NK-92 treated with Interleukin-12 subunit alpha and Interleukin-12 subunit beta, amount 100 ng/mL, for 24 hours (cell line): Measurements from ENCODE around the gene DHX57.
"Not testable (repeated sequence)": the region's sequence is repeated elsewhere in the genome, so short reads cannot be mapped to it uniquely, and the experiment has no call there.

Experiments
- DNase-seq: peaks from one replicate; lab custom pipeline; 2025; lab: John Stamatoyannopoulos, UW

The DHX57 gene

DNA sequence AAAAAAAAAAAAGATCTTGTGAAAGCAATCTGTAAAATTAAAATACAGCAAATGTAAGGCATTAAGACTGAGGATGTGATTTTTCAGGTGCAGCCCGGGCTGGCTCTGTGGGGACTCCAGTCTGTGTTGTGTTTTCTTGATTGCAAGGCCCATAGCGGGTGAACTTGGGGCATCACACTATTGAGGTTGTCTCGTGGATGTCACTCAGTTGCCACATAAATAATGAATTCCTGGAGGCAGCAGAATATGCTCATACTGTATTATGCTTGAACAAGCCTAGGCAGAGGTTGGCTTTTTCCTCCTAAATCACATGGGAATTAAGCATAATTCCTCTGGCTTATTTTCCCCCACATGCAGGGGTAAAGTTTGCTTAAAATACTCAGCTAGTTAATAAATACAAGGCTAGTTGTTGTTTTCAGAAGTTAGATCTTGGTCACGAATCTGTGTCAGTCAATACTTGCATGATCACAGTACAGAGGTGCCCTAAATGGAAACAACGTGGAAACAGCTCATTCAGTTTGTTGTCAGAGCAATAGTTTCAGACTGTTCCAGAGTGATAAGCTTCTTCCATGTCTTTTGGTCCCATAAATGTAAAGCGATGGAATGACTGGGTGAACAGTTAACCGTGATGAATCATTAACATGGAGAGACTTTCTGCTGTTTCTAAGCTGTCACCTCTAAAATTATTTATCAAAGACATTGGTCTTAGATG, 81.3 kb downstream of the DHX57 start:
- DNase-seq = no peak

DNA sequence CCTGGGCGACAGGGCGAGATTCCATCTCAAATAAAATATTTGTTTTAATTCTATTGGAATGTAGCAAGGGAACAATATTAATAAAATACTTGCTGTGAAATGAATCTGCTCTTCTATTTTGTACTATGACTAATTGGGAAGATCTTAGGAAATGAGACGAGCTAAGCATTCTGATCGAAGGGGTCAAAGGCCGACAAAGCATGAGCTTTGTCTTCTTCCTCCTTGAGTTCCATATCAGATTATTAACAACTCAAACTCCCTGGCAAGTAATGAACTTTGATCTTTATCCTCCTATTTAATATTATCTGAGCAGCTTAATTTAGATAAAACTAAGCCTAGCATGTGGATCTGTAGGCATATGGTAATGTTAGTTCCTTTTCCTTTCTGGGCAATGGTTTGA, 82.2 kb downstream of the DHX57 start:
- DNase-seq = no peak

DNA sequence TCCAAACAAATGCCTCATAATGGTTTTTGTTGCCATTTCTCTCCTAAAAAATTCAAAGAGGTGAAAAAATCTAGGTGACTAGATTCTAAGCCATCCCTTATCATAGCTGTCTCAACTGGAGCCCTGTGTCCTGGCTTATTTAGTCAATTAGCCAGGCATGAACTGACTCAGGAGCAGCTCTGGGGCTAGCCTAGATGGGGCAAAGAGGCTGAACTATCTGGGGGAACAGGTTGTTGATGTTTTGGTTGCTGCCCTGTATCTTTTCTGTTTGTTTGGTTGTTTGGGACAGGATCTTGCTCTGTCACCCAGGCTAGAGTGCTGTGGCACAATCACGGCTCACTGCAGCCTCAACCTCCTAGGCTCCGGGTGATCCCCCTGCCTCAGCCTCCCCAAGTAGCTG, 83.0 kb downstream of the DHX57 start:
- DNase-seq = no peak

DNA sequence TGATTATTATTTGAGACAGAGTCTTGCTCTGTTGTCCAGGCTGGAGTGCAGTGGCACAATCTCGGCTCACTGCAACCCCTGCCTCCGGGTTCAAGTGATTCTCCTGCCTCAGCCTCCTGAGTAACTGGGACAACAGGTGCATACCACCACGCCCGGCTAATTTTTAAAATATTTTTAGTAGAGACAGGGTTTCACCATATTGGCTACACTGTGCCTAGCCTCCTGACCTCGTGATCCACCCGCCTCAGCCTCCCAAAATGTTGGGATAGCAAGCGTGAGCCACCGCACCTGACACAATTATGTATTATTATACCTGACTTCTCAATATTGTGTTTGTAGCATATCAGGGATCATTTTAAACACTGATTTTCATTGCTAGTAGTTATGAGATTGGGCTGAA, 83.4 kb downstream of the DHX57 start:
- DNase-seq = not testable (repeated sequence)

DNA sequence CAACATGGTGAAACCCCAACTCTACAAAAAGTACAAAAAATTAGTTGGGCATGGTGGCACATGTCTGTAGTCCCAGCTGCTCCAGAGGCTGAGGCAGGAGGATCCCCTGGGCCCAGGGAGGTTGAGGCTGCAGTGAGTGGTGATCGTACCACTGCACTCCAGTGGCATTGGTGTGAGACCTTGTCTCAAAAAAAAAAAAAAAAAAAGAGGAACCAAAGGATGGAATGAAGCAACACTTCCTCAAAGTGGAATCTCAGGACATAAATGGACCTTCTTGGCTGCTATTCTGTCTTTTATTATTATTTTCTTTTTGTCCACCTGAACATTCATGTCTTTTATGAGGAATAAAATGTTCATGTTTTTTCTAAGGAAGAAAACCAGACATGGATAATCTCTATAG, 84.0 kb downstream of the DHX57 start:
- no peak for DNase-seq

DNA sequence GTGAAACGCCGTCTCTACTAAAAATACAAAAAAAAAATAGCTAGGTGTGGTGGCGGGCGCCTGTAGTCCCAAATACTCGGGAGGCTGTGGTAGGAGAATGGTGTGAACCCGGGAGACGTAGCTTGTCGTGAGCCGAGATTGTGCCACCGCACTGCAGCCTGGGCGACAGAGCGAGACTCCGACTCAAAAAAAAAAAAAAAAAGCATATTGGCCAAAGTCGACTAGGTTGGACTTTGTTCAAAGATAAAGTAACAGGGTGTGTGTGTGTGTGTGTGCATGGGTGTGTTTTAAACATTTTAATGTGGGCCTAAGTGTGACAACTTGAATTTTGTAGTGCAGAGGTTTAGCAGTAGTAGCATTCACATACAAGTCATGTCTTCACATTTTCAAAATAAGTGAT, 86.0 kb downstream of the DHX57 start:
- no peak for DNase-seq

DNA sequence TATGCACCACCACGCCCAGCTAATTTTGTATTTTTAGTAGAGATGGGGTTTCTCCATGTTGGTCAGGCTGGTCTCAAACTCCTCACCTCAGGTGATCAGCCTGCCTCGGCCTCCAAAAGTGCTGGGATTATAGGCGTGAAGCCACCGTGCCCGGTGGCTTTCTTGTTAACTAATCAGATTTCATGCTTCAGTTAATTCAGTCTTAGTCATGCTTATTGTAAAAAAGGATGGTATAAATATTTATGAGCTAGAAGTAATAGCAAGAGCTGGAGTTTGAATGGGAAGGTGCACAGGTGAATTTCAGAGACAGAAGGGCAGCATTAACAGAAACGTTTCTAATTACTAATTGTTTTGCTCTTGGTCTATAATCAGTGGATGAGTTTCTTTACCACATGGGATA, 87.4 kb downstream of the DHX57 start:
- DNase-seq = no peak

DNA sequence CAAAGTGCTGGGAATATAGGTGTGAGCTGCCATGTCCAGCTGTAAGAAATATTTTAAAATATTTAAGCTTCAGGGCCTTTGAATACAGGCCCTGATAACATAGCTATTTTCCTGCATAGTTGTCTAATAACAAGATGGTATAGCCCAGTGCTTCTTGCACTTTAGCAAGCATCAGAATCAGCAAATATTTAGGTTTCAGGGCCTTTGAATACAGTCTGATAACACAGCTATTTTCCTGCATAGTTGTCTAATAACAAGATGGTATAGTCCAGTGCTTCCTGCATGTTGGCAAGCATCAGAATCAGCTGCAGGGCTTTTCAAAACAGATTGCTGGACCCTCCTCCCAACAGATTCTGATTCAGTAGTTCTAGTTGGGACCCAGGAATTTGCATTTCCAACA, 92.1 kb downstream of the DHX57 start:
- DNase-seq = no peak

DNA sequence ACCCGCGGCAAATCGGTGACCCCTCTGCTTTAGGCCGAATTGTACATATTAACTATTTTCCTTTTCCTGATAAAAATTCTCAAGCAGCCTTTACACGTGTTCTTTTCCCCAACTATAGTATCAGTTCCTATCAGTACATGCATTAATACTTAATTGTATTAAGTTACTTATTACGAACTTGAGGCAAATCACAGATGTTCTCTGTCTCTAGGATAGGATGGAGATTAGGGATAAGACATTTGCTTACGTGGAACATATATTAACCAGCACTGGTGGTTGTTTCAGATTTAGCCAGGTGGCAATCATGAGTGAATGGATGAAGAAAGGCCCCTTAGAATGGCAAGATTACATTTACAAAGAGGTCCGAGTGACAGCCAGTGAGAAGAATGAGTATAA, 97.0 kb downstream of the DHX57 start:
- no peak for DNase-seq

DNA sequence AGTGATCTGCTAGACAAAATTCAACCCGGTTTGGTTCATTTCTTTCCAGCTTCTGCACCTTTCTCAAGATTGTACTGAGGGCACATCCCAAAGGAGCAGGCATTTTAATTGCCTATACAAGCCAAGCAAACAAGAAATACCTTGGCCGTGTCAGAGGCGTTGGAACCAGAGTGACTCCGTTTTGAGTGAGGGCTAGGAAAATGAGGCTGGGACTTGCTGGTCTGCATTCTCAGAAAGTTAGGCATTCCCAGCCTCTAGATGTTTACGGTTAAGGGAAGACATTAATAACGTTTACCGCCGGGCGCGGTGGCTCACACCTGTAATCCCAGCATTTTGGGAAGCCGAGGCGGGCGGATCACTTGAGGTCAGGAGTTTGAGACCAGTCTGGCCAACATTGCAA, 99.2 kb downstream of the DHX57 start:
- DNase-seq = no peak

DNA sequence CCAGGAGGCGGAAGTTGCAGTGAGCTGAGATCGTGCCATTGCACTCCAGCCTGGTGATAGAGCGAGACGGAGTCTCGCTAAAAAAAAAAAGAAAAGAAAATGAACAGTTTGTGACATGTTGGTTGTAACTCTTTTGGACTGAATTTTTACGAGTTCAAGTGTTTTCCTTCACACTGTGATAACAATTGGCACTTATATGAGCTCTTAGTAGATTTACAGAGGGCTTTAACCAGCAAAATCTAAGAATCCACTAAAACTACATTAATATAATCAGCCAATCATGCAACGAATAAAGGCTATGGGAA, 99.9 kb downstream of the DHX57 start:
- DNase-seq = no peak

DNA sequence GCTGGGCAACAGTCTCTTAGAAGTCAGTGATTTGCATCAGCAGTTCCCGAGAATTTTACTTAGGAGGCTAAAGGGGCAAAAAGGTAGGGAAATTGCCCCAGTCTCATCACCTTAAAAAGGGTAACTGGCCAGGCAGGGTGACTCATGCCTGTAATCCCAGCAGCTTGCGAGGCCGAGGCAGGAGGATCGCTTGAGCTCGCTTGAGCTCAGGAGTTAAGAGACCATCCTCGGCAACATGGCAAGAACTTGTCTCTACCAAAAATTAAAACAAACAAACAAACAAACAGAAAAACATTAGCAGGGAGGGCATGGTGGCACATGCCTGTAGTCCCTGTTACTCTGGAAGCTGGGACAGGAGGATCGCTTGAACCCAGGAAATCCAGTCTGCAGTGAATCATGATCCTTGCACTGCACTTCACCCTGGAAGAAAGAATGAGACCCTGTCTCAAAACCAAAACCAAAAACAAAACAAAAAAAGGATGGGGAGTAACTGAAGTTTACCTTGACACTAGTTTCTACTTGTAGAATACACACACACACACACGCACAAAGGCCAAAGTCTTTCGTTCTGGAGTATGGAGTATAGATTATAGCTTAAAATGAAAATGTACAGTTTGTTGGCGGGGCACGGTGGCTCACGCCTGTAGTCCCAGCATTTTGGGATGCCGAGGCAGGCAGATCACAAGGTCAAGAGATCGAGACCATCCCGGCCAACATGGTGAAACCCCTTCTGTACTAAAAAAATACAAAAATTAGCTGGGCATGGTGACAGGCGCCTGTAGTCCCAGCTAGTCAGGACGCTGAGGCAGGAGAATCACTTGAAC, 100.4 kb downstream of the DHX57 start:
- DNase-seq = no peak

DNA sequence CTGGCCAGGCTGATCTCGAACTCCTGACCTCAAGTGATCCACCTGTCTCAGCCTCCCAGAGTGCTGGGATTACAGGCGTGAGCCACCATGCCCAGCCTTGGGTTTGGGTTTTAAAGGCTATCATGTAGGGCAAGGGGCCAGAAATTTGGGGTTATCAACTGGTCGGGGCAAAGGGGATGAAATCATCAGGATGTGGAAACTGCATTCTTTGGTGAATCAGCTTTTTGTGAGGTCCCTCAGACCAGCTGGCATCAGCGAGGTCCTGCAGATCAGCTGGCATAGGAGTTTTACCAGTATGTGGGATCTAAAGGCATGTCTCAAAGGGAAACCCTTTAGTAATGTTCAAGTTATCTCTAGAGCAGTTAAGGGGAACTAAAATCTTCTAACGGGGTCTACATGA, 104.1 kb downstream of the DHX57 start:
- DNase-seq = no peak

DNA sequence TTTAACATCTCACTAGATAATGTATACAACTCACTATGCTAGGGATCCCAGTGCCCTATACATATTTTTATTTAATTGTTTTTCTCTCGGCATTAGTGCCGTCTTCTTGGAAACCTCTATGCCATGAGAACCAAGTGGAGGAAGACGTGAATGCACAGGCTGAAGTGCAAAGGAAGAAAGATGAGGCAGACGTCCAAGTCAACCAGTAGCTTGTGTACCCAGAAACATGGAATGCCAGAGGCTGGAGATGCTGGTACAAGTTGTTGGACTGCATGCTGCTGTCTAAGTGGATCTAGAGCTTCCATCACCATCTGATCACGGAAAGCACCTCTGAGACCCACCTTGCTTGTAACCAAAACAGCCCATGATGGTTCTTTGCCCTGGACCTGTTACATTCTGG, 110.2 kb downstream of the DHX57 start:
- no peak for DNase-seq

DNA sequence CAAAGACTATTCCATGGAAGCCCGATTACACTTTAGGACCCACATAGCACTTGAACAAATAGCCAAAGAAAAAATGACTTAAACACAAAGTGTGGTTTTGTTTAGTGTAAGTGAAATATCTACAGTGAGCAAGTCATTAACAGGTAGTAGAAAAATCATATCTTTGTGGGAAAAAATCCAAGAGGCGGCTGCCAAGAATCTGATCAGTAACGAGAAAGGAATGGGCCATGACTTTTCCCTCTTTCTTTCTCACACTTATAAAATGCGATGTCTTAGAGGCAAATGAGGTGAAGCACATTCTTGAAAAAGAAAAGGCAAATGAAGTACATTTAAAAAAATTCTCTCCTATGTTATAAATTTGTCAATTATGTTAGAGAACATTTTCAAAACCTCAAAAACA, 110.6 kb downstream of the DHX57 start:
- no peak for DNase-seq

DNA sequence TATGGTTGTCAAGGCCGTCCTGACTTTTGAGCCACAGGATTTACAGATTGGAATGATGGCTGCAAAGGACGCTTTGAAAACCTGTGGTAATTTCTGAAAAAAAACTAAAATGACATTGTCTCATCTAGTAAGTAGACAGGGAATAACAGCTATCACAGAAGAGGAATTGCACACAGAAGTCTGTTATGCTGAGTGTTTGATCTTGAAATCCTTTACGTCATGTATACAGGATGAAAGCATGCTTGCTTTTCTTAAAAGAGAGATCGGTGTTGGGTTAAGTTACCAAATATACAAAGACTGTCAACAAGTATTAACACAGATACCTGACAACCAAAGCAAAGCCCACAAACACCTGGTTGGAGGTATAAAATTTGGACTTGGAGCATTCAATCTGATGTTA, 112.0 kb downstream of the DHX57 start:
- DNase-seq = no peak

DNA sequence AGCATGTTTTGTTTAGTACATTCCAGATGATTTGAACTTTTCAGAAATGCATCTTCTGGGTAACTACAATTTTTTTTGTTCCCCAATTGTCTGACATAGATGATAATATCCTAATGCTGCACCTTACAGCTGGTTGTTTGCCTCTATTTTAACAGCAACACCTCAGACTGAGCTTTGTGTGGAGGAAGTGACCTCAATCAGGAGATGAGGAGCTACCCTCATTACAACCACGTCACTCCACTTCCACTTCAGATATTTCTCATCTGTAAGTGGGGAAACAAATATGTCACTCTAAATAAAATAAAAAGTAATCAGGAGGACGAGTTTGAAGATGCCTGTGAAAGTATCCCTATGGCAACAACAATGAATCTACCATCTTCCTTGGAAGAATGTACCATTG, 112.5 kb downstream of the DHX57 start:
- DNase-seq = no peak

DNA sequence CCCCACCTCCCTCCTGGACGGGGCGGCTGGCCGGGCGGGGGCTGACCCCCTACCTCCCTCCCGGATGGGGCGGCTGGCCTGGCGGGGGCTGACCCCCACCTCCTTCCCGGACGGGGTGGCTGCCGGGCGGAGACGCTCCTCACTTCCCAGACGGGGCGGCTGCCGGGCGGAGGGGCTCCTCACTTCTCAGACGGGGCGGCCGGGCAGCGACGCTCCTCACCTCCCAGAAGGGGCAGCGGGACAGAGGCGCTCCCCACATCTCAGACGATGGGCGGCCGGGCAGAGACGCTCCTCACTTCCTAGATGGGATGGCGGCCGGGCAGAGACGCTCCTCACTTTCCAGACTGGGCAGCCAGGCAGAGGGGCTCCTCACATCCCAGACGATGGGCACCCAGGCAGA, 119.8 kb downstream of the DHX57 start:
- DNase-seq = not testable (repeated sequence)

DNA sequence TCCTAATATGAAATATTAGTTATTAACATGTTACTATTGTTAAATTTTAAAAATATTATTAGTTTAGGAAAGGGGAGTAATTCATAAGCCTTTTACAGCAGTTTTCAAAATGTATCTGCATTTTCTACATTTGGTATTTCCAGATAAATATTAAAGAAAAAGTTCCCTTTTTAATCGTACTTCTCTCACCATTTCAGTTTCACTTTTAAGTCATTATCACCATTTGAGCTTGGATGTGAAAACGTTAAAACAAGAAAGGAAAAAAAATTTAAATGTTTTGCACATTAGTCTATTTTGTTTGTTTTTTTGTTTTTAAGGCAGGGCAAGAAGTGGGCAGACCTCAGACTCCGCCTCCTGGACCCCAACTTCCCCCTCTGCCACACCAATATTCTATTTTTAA, 121.2 kb downstream of the DHX57 start:
- DNase-seq = no peak

DNA sequence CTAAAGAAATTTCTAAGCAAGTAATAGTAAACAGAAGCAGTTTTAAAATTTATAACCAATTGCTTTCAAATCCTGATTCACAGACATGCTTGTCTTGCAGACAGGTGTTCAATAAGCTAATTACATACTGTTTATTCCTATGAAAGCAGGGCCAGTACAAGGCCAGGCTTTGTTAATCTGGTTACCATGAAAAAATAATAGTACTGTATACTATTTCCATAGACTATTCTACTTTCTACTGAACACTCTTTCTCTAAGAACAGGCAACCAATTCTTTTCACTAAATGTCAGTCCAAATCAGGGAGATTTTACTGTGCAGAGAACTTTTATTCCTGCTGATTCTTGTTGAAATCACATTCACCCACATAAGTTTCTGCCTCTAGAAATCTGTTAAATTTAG, 121.7 kb downstream of the DHX57 start:
- DNase-seq = no peak

DNA sequence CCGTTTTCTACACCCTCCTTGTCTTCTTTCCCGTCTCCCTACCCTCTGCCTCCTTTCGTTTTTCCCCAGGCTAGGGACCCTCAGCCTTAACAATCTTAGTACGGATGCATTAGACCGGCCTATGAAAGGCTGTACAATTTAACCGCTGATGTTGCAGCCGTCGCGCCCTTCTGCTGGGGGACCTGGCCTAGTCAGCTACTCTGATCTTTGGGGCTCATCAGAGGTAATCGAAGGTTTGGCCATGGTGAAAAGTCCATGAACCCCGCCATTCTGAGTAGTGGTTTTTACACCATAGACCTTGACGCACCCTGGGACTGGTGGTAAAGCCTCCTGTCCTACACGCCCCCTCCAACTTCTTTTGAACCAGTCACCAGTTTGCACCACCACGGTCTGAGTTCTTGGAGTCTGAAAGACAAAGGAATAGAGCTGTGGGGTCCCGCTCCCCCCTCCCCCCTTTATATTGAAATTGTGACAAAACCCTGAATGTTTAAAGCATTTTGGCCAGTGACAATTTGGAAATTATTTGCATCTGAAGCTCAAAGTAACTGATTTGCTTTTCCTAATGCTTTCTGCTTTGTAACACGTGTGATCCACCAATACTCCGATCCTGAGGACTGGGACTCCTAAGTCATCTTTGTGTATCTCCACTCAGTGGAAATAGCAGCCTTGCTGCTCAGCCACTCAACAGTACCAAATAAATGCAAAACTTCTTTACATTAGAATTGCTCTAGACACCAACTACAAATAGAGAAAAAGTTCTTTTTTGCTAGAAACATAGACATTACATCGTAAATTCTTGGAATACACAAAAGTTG, 123.9 kb downstream of the DHX57 start:
- DNase-seq = no peak

DNA sequence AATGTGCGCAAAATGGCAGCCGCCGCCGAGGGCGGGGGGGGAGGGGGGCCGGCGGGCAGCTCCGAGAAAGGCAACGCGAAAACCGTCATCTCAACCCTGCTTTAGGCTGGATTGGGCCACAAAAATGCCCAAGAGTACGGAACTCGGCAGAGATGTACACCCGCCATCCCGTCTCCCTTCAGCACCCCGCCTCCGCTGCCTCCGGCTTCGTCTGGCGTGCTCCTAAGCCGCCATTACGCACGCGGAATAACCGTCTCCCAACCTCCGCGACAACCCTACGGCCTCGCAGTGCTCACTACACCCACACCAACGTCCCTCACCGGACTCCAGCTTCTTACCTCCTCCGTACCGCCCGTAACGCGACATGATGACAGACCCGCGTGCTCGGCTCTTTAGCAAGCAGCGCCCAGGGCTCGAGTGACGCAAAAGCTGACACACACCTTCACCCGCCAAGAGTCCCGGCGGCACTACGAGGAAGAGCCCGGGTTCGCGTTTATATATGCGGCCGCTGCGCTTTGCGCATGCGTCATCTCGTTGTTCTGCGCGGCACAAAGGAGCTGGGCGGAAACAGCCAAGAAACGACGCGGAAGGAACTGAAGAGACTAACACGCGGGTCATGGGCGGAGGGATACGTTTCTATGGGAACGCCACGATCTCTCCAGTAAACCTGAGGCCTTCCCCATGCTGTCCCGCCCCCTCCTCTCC, 124.7 kb downstream of the DHX57 start, which contains the start of gene SRSF7:
TSS of gene SRSF7 (minus strand) at position 471 of the 705 bp plus-strand sequence. CDS start at position 366, 105 bp downstream.
- DNase-seq = peak; percentile 85
